ENCODE data around the gene MCRIP1.

Gene MCRIP1

DNA sequence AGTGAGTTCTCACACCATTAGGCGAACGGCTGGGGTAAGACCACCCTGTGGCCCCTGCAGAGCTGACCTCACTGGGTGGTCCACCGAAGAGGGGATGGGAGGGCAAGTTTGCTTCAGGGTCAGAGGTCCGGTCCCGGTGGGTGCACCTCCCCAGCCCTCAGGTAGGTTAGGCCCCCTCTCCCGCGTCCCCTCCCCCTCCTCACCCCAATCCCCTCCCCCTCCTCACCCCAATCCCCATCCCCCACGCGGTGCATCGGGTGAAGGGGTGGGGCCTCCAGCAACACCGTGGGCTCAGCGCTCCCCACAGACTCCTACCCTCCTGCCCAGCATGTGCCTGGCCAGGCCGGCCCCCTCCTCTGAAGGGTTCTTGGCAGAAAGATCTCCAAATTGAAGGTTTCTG is 13.4 kb downstream of the MCRIP1 start:
- DNase-seq (ENCODE audit: low spot score), result no peak

GRCh38 chr17:81817758-81818147 is 15.3 kb downstream of the MCRIP1 start:
- DNase-seq (ENCODE audit: low spot score), result no peak

GRCh38 chr17:81815646-81815986 is 17.5 kb downstream of the MCRIP1 start:
- DNase-seq (ENCODE audit: low spot score), result no peak

GRCh38 chr17:81814748-81815645 is 18.1 kb downstream of the MCRIP1 start:
- no peak for DNase-seq (ENCODE audit: low spot score)

DNA sequence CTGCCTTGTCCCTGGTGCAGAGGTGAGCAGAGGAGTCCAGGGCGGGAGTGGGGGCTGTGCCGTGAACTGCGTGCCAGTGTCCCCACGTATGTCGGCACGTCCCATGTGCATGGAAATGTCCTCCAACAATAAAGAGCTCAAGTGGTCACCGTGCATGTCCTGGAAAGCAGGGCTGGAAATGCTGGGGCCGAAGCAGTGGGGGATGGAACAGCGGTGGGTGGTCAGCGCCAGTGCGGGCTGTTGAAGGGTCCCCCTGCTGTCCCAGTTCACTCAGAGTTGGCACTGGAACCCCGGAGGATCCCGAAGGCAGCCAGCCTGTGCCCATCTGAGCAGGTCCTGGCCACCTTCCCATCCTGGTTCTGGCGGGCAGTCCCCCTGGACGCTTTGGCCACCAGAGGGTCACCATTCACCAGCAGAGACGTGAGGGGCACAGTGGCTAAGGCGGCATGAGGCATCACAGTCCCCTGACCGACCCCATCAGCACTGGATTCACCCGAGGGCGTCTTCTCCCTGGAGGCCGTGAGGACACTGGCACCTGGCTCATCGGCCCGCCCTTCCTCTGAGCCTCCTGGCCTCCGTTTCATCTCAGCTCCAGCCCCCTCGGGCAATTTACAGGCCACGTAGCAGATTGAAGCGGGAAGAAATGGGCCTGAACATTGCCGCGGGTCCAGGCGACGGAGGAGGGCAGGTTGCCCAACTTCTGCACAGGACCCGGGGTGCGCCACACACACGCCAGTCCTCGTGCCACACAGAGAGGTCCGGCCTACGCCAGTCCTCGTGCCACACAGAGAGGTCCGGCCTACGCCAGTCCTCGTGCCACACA is 19.0 kb downstream of the MCRIP1 start:
- no peak for DNase-seq (ENCODE audit: low spot score)

- no peak for DNase-seq (ENCODE audit: low spot score)
Measured at GRCh38 chr17:81813371-81813684, 19.8 kb downstream of the MCRIP1 start.

- no peak for DNase-seq (ENCODE audit: low spot score)
Measured at GRCh38 chr17:81812571-81813370, 20.3 kb downstream of the MCRIP1 start.

DNA sequence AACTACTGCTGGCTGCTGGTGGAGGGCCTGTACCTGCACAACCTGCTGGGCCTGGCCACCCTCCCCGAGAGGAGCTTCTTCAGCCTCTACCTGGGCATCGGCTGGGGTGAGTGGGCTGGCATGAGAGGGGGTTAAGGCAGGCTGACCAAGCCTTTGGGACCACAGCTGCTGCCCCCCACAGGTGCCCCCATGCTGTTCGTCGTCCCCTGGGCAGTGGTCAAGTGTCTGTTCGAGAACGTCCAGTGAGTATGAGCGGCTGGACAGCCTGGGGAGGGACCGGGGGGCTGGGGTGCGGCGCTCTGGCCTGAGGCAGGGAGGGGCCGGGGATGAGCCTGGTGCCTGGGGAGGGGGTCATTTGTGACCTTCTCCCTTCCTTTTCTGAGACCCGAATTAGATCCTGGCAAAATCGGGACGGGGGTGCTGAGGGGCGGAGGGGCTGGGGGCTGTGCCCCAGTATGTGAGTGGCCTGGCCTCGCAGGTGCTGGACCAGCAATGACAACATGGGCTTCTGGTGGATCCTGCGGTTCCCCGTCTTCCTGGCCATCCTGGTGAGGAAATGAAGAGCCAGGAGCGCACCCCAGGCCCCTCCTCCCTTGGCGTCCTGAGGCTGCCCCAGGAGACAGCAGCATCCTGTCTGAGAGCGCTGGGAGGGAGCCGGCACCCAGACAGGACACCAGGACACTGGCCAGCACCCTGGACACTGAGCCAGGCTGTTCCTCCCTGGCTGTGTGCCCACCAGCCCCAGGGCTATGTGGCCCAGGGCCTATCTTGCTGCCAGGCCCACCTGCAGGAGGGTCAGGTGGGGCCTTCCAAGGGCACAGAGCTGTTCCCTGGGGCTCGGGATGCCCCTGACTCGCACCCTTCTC is 21.2 kb downstream of the MCRIP1 start:
- no peak for DNase-seq (ENCODE audit: low spot score)

DNA sequence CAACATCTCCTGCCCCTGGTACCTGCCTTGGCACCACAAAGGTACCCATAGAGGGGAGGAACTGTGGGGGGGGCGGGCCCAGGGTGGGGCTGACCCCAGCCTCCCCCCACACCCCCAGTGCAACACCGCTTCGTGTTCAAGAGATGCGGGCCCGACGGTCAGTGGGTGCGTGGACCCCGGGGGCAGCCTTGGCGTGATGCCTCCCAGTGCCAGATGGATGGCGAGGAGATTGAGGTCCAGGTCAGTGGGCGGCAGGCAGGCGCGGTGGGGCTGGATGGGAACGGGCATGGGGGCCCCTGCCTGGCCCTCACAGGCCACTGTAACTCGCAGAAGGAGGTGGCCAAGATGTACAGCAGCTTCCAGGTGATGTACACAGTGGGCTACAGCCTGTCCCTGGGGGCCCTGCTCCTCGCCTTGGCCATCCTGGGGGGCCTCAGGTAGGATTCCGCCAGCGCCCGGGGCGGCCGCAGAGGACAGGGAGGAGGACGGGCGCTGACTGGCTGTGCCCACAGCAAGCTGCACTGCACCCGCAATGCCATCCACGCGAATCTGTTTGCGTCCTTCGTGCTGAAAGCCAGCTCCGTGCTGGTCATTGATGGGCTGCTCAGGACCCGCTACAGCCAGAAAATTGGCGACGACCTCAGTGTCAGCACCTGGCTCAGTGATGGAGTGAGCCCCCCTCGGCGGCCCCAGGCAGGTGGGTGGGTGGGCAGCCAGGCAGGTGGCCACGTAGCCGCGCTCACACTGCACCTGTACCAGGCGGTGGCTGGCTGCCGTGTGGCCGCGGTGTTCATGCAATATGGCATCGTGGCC is 22.0 kb downstream of the MCRIP1 start:
- DNase-seq (ENCODE audit: low spot score), result no peak

DNA sequence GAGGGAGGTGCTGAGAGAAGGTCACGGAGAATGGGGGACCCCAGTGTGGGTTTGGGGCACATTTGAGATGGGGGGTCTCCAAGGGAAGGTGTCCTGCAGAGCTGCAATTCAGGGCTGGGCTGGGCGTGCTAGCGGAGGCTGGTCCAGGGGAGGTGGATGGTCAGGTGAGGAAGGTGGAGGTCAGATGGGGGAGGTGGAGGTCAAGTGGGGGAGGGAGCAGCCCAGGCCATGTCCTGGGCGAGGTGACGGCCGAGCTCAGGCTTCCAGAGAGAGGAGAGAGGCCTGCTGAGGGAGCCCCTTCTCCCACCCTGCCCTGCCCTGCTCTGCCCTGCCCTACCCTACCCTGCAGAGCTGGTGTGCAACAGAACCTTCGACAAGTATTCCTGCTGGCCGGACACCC is 22.6 kb downstream of the MCRIP1 start:
- no peak for DNase-seq (ENCODE audit: low spot score)

DNA sequence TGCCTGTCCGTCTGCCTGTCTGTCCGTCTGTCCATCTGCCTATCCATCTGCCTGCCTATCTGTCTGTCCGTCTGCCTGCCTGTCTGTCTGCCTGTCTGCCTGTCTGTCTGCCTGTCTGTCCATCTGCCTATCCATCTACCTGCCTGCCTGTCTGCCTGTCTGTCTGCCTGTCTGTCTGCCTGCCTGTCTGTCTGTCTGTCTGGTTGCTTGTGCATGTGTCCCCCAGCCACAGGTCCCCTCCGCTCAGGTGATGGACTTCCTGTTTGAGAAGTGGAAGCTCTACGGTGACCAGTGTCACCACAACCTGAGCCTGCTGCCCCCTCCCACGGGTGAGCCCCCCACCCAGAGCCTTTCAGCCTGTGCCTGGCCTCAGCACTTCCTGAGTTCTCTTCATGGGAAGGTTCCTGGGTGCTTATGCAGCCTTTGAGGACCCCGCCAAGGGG is 23.5 kb downstream of the MCRIP1 start:
- DNase-seq (ENCODE audit: low spot score), result no peak

- no peak for DNase-seq (ENCODE audit: low spot score)
Measured at GRCh38 chr17:81808778-81809555, 24.1 kb downstream of the MCRIP1 start.

GRCh38 chr17:81807839-81808238 is 25.3 kb downstream of the MCRIP1 start:
- DNase-seq (ENCODE audit: low spot score), result no peak

DNA sequence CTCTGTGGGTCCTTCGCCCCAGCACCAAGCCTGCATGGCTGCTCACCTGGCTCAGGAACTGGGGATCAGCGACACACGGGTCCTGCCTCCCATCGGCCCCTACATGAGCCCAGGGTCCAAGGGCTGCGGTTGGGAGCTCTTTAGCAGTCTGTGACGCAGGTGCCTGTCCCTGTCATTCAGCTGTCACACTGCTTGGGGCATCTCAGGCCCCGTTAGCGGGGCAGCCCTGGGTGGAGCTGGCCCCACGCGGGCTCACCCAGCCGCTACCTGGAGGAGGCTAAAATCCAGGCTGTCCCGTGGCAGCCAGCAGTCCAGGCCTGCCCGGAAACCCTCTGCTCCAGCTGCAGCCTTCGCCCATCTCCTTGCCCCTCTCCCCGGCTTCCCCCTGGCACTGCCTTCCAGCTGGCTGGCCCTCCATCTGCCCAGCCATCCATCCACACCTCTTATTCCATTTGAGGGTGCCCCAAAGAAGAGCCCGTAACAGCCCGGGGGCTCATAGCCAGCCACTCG is 25.8 kb downstream of the MCRIP1 start:
- DNase-seq (ENCODE audit: low spot score), result no peak

- DNase-seq (ENCODE audit: low spot score), result no peak
Measured at GRCh38 chr17:81806461-81807209, 26.5 kb downstream of the MCRIP1 start.

- no peak for DNase-seq (ENCODE audit: low spot score)
Measured at GRCh38 chr17:81805707-81806460, 27.2 kb downstream of the MCRIP1 start.

DNA sequence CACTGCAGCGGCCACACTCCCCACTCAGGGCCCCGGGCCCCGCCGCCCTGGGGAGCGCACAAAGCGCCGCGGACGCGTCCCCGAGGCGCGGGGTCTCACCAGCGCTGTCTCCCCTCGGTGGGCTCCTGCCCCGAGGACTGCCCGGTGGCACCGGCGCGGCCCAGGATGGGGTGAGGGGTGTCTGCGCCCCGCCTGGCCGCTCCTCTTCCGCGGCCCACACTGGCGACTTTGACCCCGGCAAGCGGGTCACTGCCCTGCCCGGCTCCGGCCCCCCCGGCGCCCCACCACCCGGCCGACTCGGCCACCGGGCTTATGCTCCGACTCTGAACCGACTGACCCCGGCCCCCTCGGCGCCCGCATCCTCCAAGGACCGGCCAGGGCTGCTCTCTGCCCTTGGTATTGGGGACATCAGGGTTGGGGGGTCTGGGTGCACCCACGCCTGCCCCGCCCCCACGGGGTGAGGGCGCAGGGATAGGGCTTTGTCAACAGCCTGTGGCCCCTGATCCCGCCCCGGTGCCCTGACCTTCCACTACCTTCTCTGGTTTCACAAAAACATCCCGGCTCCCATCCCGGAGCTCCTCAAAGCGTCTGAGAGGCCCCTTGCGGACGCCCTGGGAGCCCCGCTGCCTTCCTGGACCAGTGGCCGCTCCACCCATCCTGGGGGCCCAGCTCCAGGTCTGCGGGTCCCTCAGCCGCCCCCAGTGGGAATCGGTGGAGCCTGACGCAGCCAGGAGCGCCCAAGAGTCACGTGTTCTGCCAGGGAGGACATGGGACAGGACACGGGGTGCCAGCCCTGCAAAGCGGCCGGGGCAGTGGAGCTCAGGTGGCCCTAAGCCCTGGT is 28.3 kb downstream of the MCRIP1 start:
- no peak for DNase-seq (ENCODE audit: low spot score)
